IMR-90 (cell line): Measurements from ENCODE around the gene RNF130. TPM values are rescaled to one million over a fixed set of nuclear protein-coding genes. Genes with fewer than 3 reads are reported as not detected.

Experiments
- ATAC-seq: fragments of 200-7000 bp; cut with Tn5 transposase; 2 replicates; pipeline ENCODE4 v1.9.1; 2020; ENCODE audit warnings: low read depth, mild to moderate bottlenecking, moderate library complexity
- BruUV-seq: library from RNA; stranded (reverse); fragments of 400-500 nt; replicated peaks from 2 replicates; lab custom pipeline; 2021; lab: Mats Ljungman, UMichigan
- CTCF ChIA-PET: fragments of 300-600 bp; formaldehyde crosslinking; extraction: SDS; loops from one replicate; lab custom pipeline; 2021; ENCODE audit warnings: antibody characterized with exemption; lab: Yijun Ruan, JAX
- POLR2A ChIA-PET: fragments of 300-600 bp; sonication (Branson Sonifier 250); formaldehyde crosslinking; loops from one replicate; lab custom pipeline; 2022; ENCODE audit warnings: antibody characterized with exemption; ENCODE audit not compliant: unreplicated experiment; lab: Charles Lee
- DNase-seq: peaks from one replicate; pipeline ENCODE4 v3.0.0; 2013
- H2AFZ ChIP-seq: replicated peaks from 2 replicates; pipeline ENCODE3; 2013; ENCODE audit warnings: low read length, mild to moderate bottlenecking; ENCODE audit not compliant: poor library complexity
- H2AK5ac ChIP-seq: 2 replicates; pipeline ENCODE4 v1.6.1; 2013; ENCODE audit warnings: low read depth, low read length, inconsistent platforms
- H2AK9ac ChIP-seq: replicated peaks from 2 replicates; pipeline ENCODE3; 2013; ENCODE audit warnings: mild to moderate bottlenecking, low read depth, low read length, moderate library complexity; ENCODE audit not compliant: poor library complexity
- H2BK120ac ChIP-seq: 2 replicates; pipeline ENCODE4 v1.6.1; 2013; ENCODE audit warnings: low read depth, low read length, inconsistent platforms
- H2BK15ac ChIP-seq: 3 replicates; pipeline ENCODE4 v1.6.1; 2013; ENCODE audit warnings: low read depth, low read length, inconsistent platforms
- H2BK20ac ChIP-seq: 2 replicates; pipeline ENCODE4 v1.6.1; 2013; ENCODE audit warnings: low read depth, mild to moderate bottlenecking, inconsistent platforms, low read length, moderate library complexity
- H2BK5ac ChIP-seq: 2 replicates; pipeline ENCODE4 v1.6.1; 2013; ENCODE audit warnings: mild to moderate bottlenecking, low read depth, low read length, inconsistent platforms; ENCODE audit not compliant: poor library complexity, severe bottlenecking
- H3K14ac ChIP-seq: replicated peaks from 2 replicates; pipeline ENCODE4 v1.6.1; 2013; ENCODE audit warnings: low read depth, low read length, inconsistent platforms
- H3K18ac ChIP-seq: 2 replicates; pipeline ENCODE4 v1.6.1; 2013; ENCODE audit warnings: low read depth, low read length, control low read depth
- H3K23ac ChIP-seq: 2 replicates; pipeline ENCODE4 v1.6.1; 2013; ENCODE audit warnings: low read depth, low read length, inconsistent platforms
- H3K27ac ChIP-seq: 2 replicates; pipeline ENCODE4 v1.5.1; 2013; ENCODE audit warnings: mild to moderate bottlenecking, control low read depth, low read length; ENCODE audit not compliant: insufficient read depth
- H3K27me3 ChIP-seq: 2 replicates; pipeline ENCODE4 v1.6.1; 2013; ENCODE audit warnings: low read length; ENCODE audit not compliant: control insufficient read depth, insufficient read depth
- H3K36me3 ChIP-seq: 2 replicates; pipeline ENCODE4 v1.6.1; 2013; ENCODE audit warnings: low read length, mixed read lengths; ENCODE audit not compliant: control insufficient read depth, insufficient read depth
- H3K4ac ChIP-seq: 2 replicates; pipeline ENCODE4 v1.6.1; 2013; ENCODE audit warnings: low read depth, low read length, inconsistent platforms
- H3K4me1 ChIP-seq: 2 replicates; pipeline ENCODE4 v1.6.1; 2013; ENCODE audit warnings: low read length, mixed read lengths; ENCODE audit not compliant: control insufficient read depth, insufficient read depth
- H3K4me2 ChIP-seq: 2 replicates; pipeline ENCODE4 v1.6.1; 2013; ENCODE audit warnings: low read depth, mild to moderate bottlenecking, control low read depth, low read length, moderate library complexity
- H3K4me3 ChIP-seq: 2 replicates; pipeline ENCODE4 v1.5.1; 2013; ENCODE audit warnings: low read depth, mild to moderate bottlenecking, control low read depth, low read length, moderate library complexity; ENCODE audit not compliant: insufficient read depth
- H3K56ac ChIP-seq: 2 replicates; pipeline ENCODE4 v1.6.1; 2013; ENCODE audit warnings: low read length, inconsistent platforms; ENCODE audit not compliant: insufficient read depth; ENCODE audit errors: extremely low read depth
- H3K79me1 ChIP-seq, 2 experiments: 2 replicates each; pipeline ENCODE4 v1.6.1; 2013; ENCODE audit warnings: low read length in 2 of 2, inconsistent platforms in 1 of 2, low read depth in 1 of 2
- H3K9ac ChIP-seq: 2 replicates; pipeline ENCODE4 v1.6.1; 2013; ENCODE audit warnings: low read depth, low read length, control low read depth
- H3K9me1 ChIP-seq: 2 replicates; pipeline ENCODE4 v1.6.1; 2013; ENCODE audit warnings: low read length, inconsistent platforms; ENCODE audit not compliant: insufficient read depth
- H3K9me3 ChIP-seq: 2 replicates; pipeline ENCODE4 v1.6.1; 2013; ENCODE audit warnings: low read length; ENCODE audit not compliant: control insufficient read depth, insufficient read depth
- H4K20me1 ChIP-seq: 2 replicates; pipeline ENCODE4 v1.6.1; 2013; ENCODE audit warnings: low read length, inconsistent platforms; ENCODE audit not compliant: insufficient read depth
- H4K5ac ChIP-seq: 2 replicates; pipeline ENCODE4 v1.6.1; 2013; ENCODE audit warnings: mild to moderate bottlenecking, low read depth, low read length, control low read depth
- H4K8ac ChIP-seq, 2 experiments: 2 replicates each; pipeline ENCODE4 v1.6.1; 2013; ENCODE audit warnings: low read depth in 2 of 2, low read length in 2 of 2, control low read depth in 1 of 2, inconsistent platforms in 1 of 2
- H4K91ac ChIP-seq: 2 replicates; pipeline ENCODE4 v1.6.1; 2013; ENCODE audit warnings: low read depth, low read length, inconsistent platforms; ENCODE audit not compliant: insufficient read depth
- BHLHE40 ChIP-seq: fragments of 150-350 bp; IDR thresholded peaks from 2 replicates; pipeline ENCODE4 v1.6.1; 2016; ENCODE audit warnings: mild to moderate bottlenecking, low read depth, low read length
- CEBPB ChIP-seq: IDR thresholded peaks from 2 replicates; pipeline ENCODE4 v1.6.1; 2012; ENCODE audit warnings: low read depth, low read length, improper control_type of control experiment
- CHD1 ChIP-seq: IDR thresholded peaks from 2 replicates; pipeline ENCODE4 v1.6.1; 2012; ENCODE audit warnings: low read depth, low read length, improper control_type of control experiment
- FOS ChIP-seq: fragments of 150-350 bp; IDR thresholded peaks from 2 replicates; pipeline ENCODE4 v1.6.1; 2016; ENCODE audit warnings: low read depth, low read length
- MAFK ChIP-seq: IDR thresholded peaks from 2 replicates; pipeline ENCODE4 v1.6.1; 2012; ENCODE audit warnings: low read depth, low read length, improper control_type of control experiment
- MAZ ChIP-seq: IDR thresholded peaks from 2 replicates; pipeline ENCODE4 v1.6.1; 2012; ENCODE audit warnings: low read depth, mild to moderate bottlenecking, low read length, improper control_type of control experiment, moderate library complexity, borderline replicate concordance
- MXI1 ChIP-seq: IDR thresholded peaks from 2 replicates; pipeline ENCODE4 v1.6.1; 2012; ENCODE audit warnings: low read depth, mild to moderate bottlenecking, low read length, moderate library complexity, borderline replicate concordance
- NFE2L2 ChIP-seq: fragments of 150-350 bp; IDR thresholded peaks from 2 replicates; pipeline ENCODE4 v1.6.1; 2016; ENCODE audit warnings: low read depth, mild to moderate bottlenecking, low read length
- POLR2A ChIP-seq: IDR thresholded peaks from 2 replicates; pipeline ENCODE4 v1.6.1; 2012; ENCODE audit warnings: mild to moderate bottlenecking, low read depth, low read length
- RAD21 ChIP-seq: IDR thresholded peaks from 2 replicates; pipeline ENCODE4 v1.6.1; 2012; ENCODE audit warnings: low read length, improper control_type of control experiment
- RCOR1 ChIP-seq: IDR thresholded peaks from 2 replicates; pipeline ENCODE4 v1.6.1; 2012; ENCODE audit warnings: mild to moderate bottlenecking, low read length, improper control_type of control experiment; ENCODE audit not compliant: insufficient replicate concordance
- RFX5 ChIP-seq: IDR thresholded peaks from 2 replicates; pipeline ENCODE4 v1.8.0; 2012; ENCODE audit warnings: low read depth, mild to moderate bottlenecking, low read length, moderate library complexity
- SMC3 ChIP-seq: fragments of 150-350 bp; IDR thresholded peaks from 2 replicates; pipeline ENCODE4 v1.6.1; 2016; ENCODE audit warnings: low read depth, mild to moderate bottlenecking, antibody characterized with exemption, low read length, moderate library complexity
- WGBS, 2 experiments: methylation state at CpG; one replicate each; pipeline versions ENCODE4 v1.1.5 to v1.1.7; 2013; ENCODE audit warnings: missing lambda C conversion rate in 2 of 2; ENCODE audit not compliant: insufficient read length in 1 of 2; ENCODE audit errors: extremely low coverage in 2 of 2; 5-methylcytosine and 5-hydroxymethylcytosine counted together
- dilution Hi-C: fragments of 300-500 bp; cut with HindIII; formaldehyde crosslinking; loops from one replicate; pipeline ENCODE4 v1.14.3; 2018; ENCODE audit warnings: low sequenced_read_pairs; ENCODE audit not compliant: unreplicated experiment
- in situ Hi-C: fragments of 300-500 bp; cut with MboI; formaldehyde crosslinking; loops from 3 replicates; pipeline ENCODE4 v1.14.3; 2019; ENCODE audit warnings: low sequenced_read_pairs, inconsistent platforms, mixed read lengths
- intact Hi-C: fragments of 100-400 bp; cut with micrococcal nuclease; formaldehyde crosslinking; loops from 2 replicates; pipeline ENCODE4 v1.10.0; 2022
- polyA plus RNA-seq, 3 experiments: library from polyadenylated mRNA; depleted of rRNA; stranded (reverse); fragments of >200 nt; gene quantifications; 2 replicates each; pipeline ENCODE4 v1.2.3, GENCODE V29; 2012; ENCODE audit warnings: low replicate concordance in 1 of 3
- total RNA-seq: library from RNA; depleted of rRNA; stranded (reverse); fragments of >200 nt; gene quantifications from 2 replicates; pipeline ENCODE4 v1.2.3, GENCODE V29; 2012
- TF ChIP-seq, protein P1 (sequence below): conservative IDR thresholded peaks from 2 replicates; pipeline ENCODE4 v1.5.1; 2012; ENCODE audit warnings: mild to moderate bottlenecking, low read depth, low read length, improper control_type of control experiment
- TF ChIP-seq, protein P2 (sequence below): fragments of 150-350 bp; IDR thresholded peaks from 2 replicates; pipeline ENCODE4 v1.6.1; 2016; ENCODE audit warnings: low read depth, mild to moderate bottlenecking, low read length, moderate library complexity, borderline replicate concordance
- TF ChIP-seq, protein P3 (sequence below): fragments of 150-350 bp; IDR thresholded peaks from 2 replicates; pipeline ENCODE4 v1.6.1; 2017; ENCODE audit warnings: mild to moderate bottlenecking, antibody characterized with exemption, low read length, low read depth

RNF130 gene
- total and polyA plus RNA-seq, 2 of the 4 experiments (the other 2 are of a cell fraction), result 12.9 to 21.7 TPM

DNA sequence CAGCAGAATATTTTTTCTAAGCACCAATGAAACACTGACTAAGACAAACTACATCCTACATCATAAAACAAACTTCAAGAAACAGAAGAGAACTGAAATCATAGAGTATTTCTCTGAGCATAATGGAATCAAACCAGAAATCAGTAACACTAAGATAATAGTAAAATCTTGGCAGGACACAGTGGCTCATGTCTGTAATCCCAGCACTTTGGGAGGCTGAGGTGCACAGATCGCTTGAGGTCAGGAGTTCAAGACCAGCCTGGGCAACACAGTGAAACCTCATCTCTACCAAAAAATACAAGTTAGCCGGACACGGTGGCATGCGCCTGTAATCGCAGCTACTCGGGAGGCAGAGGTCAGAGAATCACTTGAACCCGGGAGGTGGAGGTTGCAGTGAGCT lies 63.1 kb downstream of the RNF130 start:
- in situ Hi-C loops (no loop called here), intact Hi-C loops (no loop called here), dilution Hi-C loops (no loop called here)
- ChIA-PET CTCF (no interaction called here), POLR2A (no interaction called here)
- ATAC-seq (no peak), DNase-seq (no peak)
- TF ChIP-seq MAFK (no peak), CEBPB (no peak), RCOR1 (no peak), FOS (no peak), MXI1 (no peak), MAZ (no peak), CHD1 (no peak), RAD21 (no peak), RFX5 (no peak), SMC3 (no peak), POLR2A (no peak), NFE2L2 (no peak), BHLHE40 (no peak)
- TF ChIP-seq, protein P1, sequence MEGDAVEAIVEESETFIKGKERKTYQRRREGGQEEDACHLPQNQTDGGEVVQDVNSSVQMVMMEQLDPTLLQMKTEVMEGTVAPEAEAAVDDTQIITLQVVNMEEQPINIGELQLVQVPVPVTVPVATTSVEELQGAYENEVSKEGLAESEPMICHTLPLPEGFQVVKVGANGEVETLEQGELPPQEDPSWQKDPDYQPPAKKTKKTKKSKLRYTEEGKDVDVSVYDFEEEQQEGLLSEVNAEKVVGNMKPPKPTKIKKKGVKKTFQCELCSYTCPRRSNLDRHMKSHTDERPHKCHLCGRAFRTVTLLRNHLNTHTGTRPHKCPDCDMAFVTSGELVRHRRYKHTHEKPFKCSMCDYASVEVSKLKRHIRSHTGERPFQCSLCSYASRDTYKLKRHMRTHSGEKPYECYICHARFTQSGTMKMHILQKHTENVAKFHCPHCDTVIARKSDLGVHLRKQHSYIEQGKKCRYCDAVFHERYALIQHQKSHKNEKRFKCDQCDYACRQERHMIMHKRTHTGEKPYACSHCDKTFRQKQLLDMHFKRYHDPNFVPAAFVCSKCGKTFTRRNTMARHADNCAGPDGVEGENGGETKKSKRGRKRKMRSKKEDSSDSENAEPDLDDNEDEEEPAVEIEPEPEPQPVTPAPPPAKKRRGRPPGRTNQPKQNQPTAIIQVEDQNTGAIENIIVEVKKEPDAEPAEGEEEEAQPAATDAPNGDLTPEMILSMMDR, result no peak
- TF ChIP-seq, protein P2, sequence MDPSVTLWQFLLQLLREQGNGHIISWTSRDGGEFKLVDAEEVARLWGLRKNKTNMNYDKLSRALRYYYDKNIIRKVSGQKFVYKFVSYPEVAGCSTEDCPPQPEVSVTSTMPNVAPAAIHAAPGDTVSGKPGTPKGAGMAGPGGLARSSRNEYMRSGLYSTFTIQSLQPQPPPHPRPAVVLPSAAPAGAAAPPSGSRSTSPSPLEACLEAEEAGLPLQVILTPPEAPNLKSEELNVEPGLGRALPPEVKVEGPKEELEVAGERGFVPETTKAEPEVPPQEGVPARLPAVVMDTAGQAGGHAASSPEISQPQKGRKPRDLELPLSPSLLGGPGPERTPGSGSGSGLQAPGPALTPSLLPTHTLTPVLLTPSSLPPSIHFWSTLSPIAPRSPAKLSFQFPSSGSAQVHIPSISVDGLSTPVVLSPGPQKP, result no peak
- TF ChIP-seq, protein P3, sequence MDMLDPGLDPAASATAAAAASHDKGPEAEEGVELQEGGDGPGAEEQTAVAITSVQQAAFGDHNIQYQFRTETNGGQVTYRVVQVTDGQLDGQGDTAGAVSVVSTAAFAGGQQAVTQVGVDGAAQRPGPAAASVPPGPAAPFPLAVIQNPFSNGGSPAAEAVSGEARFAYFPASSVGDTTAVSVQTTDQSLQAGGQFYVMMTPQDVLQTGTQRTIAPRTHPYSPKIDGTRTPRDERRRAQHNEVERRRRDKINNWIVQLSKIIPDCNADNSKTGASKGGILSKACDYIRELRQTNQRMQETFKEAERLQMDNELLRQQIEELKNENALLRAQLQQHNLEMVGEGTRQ, result no peak
- H3K14ac ChIP-seq, result no peak overlapping the region
- H3K79me1 ChIP-seq, result no peaks in the 10 kb centered on the region
- H4K20me1 ChIP-seq, result no peaks in the 10 kb centered on the region
- H3K4me1 ChIP-seq, result peaks cover 2% of the 10 kb centered on the region; the same call in 1 of the 2 replicates
- no peak overlapping the region for H3K56ac ChIP-seq
- H3K27me3 ChIP-seq, result no peaks in the 10 kb centered on the region
- no peak overlapping the region for H3K4me2 ChIP-seq
- no peaks in the 10 kb centered on the region for H3K9me3 ChIP-seq
- H2BK20ac ChIP-seq, result no peak overlapping the region
- H3K4ac ChIP-seq, result no peak overlapping the region
- H3K9me1 ChIP-seq, result no peaks in the 10 kb centered on the region; the same call in 1 of the 2 replicates
- H3K18ac ChIP-seq, result no peak overlapping the region
- peaks cover 4% of the 10 kb centered on the region; the same call in 1 of the 2 replicates for H3K36me3 ChIP-seq
- no peak overlapping the region for H3K23ac ChIP-seq
- WGBS, 2 experiments, result 100% methylated on average over 2 of the region's 7 CpGs; no CpG with 5 or more reads in 1 of the 2 experiments
- no peak overlapping the region for H2AK5ac ChIP-seq
- no peak overlapping the region for H4K5ac ChIP-seq
- no peak overlapping the region for H4K91ac ChIP-seq
- no peak overlapping the region for H2AFZ ChIP-seq
- BruUV-seq, result no TSS peak
- no peak overlapping the region for H2BK5ac ChIP-seq
- H3K9ac ChIP-seq, result no peak overlapping the region
- no peak overlapping the region for H2BK120ac ChIP-seq
- H2AK9ac ChIP-seq, result no peak overlapping the region
- no peak overlapping the region for H3K27ac ChIP-seq
- no peak overlapping the region for H3K4me3 ChIP-seq
- H4K8ac ChIP-seq, result no peak overlapping the region
- H2BK15ac ChIP-seq, result no peak overlapping the region
